ENCODE results near the gene COL18A1. TPM values are rescaled to one million over a fixed set of nuclear protein-coding genes. Genes with fewer than 3 reads are reported as not detected.
"Not testable (repeated sequence)": the region's sequence is repeated elsewhere in the genome, so short reads cannot be mapped to it uniquely, and the experiment has no call there.

The COL18A1 gene
- polyA plus RNA-seq, 4 donors: 57.4 to 211 (median 114) TPM

GRCh38 chr21:45438391-45439145 lies 33.6 kb downstream of the COL18A1 start:
- DNase-seq (ENCODE audit: low read depth in 4 of 4, low spot score in 3 of 4): no peak

- DNase-seq (ENCODE audit: low read depth in 4 of 4, low spot score in 3 of 4): peak in 2 of 4 donors; percentile 66 to 74
These were observed 34.4 kb downstream of the COL18A1 start for GRCh38 chr21:45439161-45439872.

DNA sequence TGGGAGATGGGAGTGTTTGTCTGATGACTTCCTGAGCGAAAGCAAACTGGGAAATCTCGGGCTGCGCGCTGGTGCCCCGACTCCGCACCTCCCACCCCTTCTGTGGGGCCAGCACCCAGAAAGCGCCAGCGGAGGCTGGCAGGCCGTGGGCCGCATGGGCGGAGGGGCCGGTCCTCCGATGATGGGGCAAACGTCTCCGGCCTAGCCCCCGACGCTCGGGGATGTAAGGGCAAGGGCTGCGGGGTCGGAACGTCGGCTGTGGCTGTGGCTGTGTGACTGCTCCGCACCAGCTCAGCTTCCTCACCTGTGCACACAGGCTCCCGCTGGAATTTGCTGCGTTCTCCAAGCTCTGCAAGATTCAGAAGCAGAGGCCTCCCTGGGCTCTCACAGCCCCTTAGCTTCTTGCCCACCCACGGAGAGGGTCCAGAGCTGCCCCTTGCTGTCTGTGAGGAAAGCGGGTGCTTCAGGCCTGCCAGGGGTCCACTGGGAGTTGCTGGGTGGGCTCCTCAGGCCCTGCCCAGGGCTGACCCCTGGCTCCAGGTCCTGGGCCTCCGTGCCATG lies 35.0 kb downstream of the COL18A1 start:
- no peak for DNase-seq (ENCODE audit: low read depth in 4 of 4, low spot score in 3 of 4)

- DNase-seq (ENCODE audit: low read depth in 4 of 4, low spot score in 3 of 4): no peak
These were observed 35.9 kb downstream of the COL18A1 start for GRCh38 chr21:45440736-45441350.

DNA sequence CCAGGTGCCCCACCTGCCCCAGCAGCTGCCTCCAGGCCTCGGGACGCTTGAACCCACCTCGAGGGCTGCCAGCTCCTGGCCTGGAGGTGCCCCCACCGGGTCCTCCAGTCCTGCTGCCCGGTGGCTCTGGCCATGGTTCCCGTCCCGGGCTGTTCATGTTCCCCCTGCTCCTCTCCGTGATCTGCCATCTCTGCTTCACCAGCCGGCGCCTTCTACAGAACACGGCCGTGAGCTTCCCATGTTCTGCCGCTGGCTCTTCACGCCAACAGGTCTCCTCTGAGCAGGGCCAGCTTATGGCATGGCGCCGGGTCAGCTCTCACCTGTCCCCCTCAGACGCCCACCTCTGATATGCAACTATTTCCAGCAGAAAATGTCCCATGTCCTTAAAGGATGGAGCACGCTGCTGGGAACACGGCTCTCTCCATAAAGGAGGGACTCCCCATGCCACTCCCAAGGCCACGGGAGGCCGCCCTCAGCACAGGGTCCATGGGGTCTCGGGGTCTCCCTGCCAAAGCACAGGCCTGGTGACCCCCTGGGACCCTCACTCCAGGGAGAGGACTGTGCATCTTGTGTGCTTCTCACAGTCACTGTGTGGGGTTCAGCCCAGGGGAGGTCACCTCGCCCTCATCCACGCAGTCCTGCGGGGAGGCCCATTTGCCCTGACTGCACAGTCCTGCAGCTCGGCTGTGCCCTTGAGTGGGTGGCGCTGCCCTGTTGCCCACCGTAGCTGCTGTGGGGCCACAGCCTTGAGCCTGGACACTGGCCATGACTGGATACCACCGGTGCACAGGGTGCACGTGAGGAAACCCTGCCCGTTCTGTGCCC lies 36.7 kb downstream of the COL18A1 start:
- DNase-seq (ENCODE audit: low read depth in 4 of 4, low spot score in 3 of 4): no peak

GRCh38 chr21:45442276-45442675 lies 37.3 kb downstream of the COL18A1 start:
- no peak for DNase-seq (ENCODE audit: low read depth in 4 of 4, low spot score in 3 of 4)

DNA sequence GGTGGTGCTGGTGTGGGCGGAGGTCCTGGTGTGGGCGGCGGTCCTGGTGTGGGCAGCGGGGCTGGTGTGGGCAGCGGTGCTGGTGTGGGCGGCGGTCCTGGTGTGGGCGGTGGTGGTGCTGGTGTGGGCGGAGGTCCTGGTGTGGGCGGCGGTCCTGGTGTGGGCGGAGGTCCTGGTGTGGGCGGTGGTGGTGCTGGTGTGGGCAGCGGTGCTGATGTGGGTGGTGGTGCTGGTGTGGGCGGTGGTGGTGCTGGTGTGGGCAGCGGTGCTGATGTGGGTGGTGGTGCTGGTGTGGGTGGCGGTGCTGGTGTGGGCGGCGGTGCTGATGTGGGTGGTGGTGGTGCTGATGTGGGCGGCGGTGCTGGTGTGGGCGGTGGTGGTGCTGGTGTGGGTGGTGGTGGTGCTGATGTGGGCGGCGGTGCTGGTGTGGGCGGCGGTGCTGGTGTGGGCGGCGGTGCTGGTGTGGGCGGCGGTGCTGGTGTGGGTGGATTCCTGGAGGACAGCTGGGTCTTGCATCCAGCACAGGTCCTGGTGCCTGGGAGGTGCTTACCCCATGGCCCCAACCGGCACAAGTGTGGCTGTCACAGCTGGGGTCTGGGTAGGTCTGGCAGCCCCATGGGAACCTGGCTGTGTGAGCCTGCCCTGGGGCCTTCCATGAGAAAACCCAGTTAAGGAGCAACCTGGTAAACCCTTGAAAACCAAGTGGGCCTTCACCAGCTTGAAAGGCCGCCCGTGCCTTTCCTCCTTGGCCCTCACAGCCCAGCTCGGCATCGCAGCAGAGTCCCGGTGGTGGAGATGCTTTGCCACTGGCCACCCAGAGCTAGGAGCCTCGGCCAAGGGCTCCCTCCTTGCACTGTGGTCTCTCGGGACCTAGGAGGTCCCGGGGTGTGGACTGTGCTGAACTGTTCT lies 38.0 kb downstream of the COL18A1 start:
- DNase-seq (ENCODE audit: low read depth in 4 of 4, low spot score in 3 of 4): not testable (repeated sequence)

DNA sequence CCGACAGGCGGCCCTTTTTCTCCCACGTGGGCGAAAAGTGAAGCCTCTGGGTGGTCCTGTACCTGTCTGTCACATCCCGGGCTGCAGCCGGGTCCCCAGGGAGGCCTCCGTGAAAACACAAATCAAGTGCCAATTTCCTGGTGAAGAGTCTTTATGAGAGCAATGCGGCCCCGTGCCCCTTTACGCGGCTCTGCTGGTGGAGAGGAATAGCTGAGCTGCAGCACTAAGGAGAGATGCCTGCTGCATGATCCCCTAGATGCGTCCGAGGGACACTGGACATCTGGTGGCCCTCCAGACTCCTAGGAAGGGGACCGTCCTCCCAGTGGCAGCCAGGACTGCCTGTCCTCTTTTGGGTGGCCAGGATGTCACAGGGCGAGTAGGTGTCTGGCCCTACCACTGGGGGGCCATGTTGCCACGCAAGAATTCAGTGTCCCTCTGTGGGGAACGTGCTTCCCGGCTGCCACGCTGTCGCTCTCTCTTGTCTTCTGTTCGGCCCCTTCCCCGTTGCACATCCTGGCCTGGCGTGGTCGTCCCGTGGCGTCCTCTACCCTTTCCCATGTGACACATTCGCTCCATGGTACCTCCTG lies 38.7 kb downstream of the COL18A1 start:
- DNase-seq (ENCODE audit: low read depth in 4 of 4, low spot score in 3 of 4): no peak

- DNase-seq (ENCODE audit: low read depth in 4 of 4, low spot score in 3 of 4): no peak
These were observed 39.4 kb downstream of the COL18A1 start for GRCh38 chr21:45444385-45444784.

GRCh38 chr21:45445369-45445768 lies 40.4 kb downstream of the COL18A1 start:
- no peak for DNase-seq (ENCODE audit: low read depth in 4 of 4, low spot score in 3 of 4)

- DNase-seq (ENCODE audit: low read depth in 4 of 4, low spot score in 3 of 4): no peak
These were observed 42.9 kb downstream of the COL18A1 start for GRCh38 chr21:45447821-45448220.

DNA sequence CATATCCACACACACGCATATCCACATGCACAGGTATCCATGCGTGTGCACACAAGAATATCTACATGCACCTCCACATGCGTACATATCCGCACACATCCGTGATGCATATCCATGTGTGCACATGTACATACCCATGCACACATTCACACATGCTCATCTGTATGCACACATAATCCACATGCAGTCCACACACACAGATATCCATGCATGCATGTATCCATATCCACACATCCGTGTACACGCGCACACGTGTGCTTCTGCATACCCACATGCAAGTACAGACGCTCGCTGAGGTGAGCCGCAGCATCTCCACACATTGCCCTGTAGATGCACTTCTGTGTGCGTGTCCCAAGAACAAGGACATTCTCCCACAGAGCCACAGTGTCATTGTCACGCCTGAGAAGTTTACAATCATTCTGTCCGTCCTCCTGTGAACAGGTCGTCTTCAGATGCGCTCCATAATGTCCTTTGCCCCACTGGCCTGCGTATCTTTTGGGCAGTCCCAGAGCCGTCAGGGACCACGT lies 43.4 kb downstream of the COL18A1 start:
- no peak for DNase-seq (ENCODE audit: low read depth in 4 of 4, low spot score in 3 of 4)

DNA sequence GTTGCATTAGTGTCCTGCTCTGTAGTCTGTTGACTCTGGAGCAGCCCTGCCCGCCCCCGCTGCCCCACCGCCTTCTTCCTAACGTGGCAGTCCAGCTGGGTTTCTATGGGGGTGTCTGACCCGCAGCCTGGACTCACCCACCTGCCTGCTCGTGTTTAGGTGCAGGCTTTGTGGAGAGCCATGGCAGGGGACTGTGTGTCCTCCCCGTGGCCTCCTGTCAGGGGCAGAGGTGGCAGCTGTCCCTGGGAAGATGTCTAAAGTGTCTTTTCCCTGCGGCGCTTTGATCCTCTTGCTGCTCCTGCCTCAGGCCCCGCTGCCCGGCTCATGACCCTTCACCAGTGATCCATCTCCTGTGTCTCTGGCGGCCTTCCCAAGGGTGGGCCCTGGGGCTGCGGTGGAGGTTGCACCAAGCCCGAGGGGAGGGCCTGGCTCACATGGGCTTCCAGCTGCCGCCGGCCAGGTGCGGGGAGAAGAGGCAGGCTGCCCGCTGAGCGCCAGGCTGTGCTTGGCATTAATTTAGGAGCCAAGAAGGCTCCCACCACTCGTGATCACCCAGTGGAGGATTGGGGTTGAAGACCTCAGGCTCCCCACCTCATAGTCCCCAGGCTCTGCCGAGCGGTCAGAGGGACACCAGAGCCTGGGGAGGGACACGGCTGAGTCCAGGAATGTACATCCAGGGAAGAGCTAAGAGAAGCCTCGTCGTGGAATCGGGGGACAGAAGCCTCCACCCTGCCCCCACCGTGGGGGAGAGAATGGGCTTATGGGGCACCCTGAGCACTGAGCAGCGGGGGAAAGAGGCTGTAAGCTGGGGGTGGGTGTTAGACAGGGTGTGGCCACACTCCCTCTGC lies 44.1 kb downstream of the COL18A1 start:
- no peak for DNase-seq (ENCODE audit: low read depth in 4 of 4, low spot score in 3 of 4)

DNA sequence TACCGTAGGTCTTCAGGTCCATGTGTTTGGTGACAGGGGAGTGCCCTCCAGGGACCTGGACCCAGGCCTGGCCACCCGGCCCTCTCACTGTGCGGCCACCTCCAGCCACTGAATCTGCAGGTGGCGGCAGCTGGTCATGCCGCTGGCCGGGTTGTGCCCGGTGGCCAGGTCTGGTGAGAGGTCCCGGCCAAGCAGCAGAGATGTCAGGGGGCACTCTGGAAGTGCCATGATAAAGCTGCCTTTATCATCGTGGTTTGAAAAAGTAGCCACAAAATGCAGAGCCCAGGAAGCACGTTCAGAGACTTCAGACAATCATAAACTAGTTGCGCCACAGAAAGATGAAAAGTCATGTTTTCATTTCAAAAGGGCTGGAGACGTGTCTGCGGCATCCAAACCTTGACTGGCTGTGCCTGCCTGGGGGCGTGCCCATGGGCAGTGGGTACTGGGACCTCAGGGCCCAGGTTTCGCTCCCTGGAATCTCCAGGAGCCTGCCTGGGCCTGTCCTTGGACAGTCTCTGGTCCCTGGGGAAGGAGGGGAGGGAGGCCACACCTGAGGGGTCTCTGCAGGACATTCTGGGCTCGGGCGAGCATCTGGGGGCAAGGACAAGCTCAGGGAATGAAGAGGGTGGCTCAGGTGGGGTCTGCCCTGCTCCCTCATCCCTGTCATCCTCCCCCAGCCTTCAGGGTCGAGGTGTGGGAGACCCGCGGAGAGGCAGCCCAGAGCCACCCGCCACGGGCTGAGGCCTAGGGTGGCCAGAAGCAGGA lies 44.9 kb downstream of the COL18A1 start:
- no peak for DNase-seq (ENCODE audit: low read depth in 4 of 4, low spot score in 3 of 4)

DNA sequence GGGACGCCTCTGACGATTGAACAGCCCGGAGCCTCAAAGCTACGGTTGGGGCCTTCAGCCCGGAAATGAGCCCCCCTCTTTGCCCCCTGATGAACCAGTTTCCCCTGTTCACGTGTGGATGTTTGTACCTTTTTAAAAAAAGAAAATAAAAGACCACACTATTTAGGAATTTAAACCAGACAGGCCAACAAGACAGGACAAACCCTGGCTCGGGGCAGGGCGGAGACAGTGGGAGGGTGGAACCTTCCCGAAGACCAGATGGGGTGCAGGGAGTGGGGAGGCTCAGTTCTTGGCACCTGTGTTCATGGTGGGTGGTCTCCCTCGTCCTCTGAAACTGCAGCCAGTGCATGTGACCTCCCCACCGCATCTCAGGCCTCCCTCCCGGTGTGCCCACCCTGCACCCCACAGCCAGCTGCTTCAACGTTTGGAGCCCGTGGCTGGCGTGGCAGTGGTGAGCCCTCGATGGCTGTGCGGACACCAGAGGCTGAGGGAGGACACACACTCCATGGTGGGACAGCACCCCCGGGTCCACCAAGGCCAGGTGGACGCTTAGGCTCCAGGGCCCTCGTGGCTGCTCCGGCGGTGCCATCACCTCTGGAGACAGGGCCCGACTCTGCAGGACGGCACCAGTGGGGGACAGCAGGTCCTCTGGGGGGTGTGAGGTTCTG lies 45.6 kb downstream of the COL18A1 start:
- no peak for DNase-seq (ENCODE audit: low read depth in 4 of 4, low spot score in 3 of 4)

- DNase-seq (ENCODE audit: low read depth in 4 of 4, low spot score in 3 of 4): no peak
These were observed 46.3 kb downstream of the COL18A1 start for GRCh38 chr21:45451091-45451740.
